ENCODE data around the gene RNF113B. TPM values are rescaled to one million over a fixed set of nuclear protein-coding genes. Genes with fewer than 3 reads are reported as not detected.

Gene RNF113B
- polyA plus RNA-seq, 6 donors from 2014 or later = not detected

- no peak overlapping the region for H3K27ac Mint-ChIP-seq
- ATAC-seq (ENCODE audit: low read depth in 2 of 2) (no peak), DNase-seq (no peak)
- H3K27me3 Mint-ChIP-seq = peaks cover 0 to 17% (median 6%) of the 10 kb centered on the region in 3 donors
- no peak overlapping the region for H3K4me3 Mint-ChIP-seq
- no peaks in the 10 kb centered on the region for H3K4me1 Mint-ChIP-seq
- H3K36me3 Mint-ChIP-seq = no peaks in the 10 kb centered on the region
- H3K9me3 Mint-ChIP-seq = peaks cover 0 to 6% (median 2%) of the 10 kb centered on the region in 7 donors
These were observed 22.4 kb upstream of the RNF113B start for GRCh38 chr13:98199480-98199879.

GRCh38 chr13:98198683-98199082 lies 21.6 kb upstream of the RNF113B start:
- H3K36me3 Mint-ChIP-seq = no peaks in the 10 kb centered on the region
- no peaks in the 10 kb centered on the region for H3K4me1 Mint-ChIP-seq
- peaks cover 0 to 17% (median 6%) of the 10 kb centered on the region in 3 donors for H3K27me3 Mint-ChIP-seq
- DNase-seq (no peak), ATAC-seq (ENCODE audit: low read depth in 2 of 2) (no peak)
- no peak overlapping the region for H3K27ac Mint-ChIP-seq
- H3K4me3 Mint-ChIP-seq = no peak overlapping the region
- peaks cover 0 to 3% (median 0%) of the 10 kb centered on the region in 7 donors for H3K9me3 Mint-ChIP-seq

- H3K9me3 Mint-ChIP-seq = peaks cover 0 to 3% (median 0%) of the 10 kb centered on the region in 7 donors
- ATAC-seq (ENCODE audit: low read depth in 2 of 2) = no peak
These were observed 18.2 kb upstream of the RNF113B start for GRCh38 chr13:98195054-98195791.

GRCh38 chr13:98192008-98192407 lies 14.9 kb upstream of the RNF113B start:
- no peaks in the 10 kb centered on the region for H3K4me1 Mint-ChIP-seq
- DNase-seq = no peak
- H3K4me3 Mint-ChIP-seq = no peak overlapping the region
- H3K36me3 Mint-ChIP-seq = no peaks in the 10 kb centered on the region
- H3K27me3 Mint-ChIP-seq = peaks cover 0 to 6% (median 0%) of the 10 kb centered on the region in 3 donors
- no peak overlapping the region for H3K27ac Mint-ChIP-seq
- no peak for ATAC-seq (ENCODE audit: low read depth in 2 of 2)
- no peaks in the 10 kb centered on the region for H3K9me3 Mint-ChIP-seq

More at GRCh38 chr13:98195054-98195791, 18.2 kb upstream of the RNF113B start:
- Mint-ChIP-seq H3K27ac (no peak overlapping the region), H3K4me3 (no peak overlapping the region), H3K36me3 (no peaks in the 10 kb centered on the region), H3K27me3 (peaks cover 0 to 9% (median 6%) of the 10 kb centered on the region in 3 donors), H3K4me1 (no peaks in the 10 kb centered on the region)
- DNase-seq = no peak

GRCh38 chr13:98190889-98191444 lies 13.9 kb upstream of the RNF113B start:
- Mint-ChIP-seq H3K4me3 (no peak overlapping the region), H3K4me1 (no peaks in the 10 kb centered on the region), H3K27me3 (peaks cover 0 to 7% (median 6%) of the 10 kb centered on the region in 3 donors), H3K9me3 (peaks cover 0 to 4% (median 0%) of the 10 kb centered on the region in 7 donors), H3K36me3 (no peaks in the 10 kb centered on the region), H3K27ac (no peak overlapping the region)
- no peak for ATAC-seq (ENCODE audit: low read depth in 2 of 2)
- DNase-seq = no peak

GRCh38 chr13:98189841-98190505 lies 12.9 kb upstream of the RNF113B start:
- ATAC-seq (ENCODE audit: low read depth in 2 of 2) (no peak), DNase-seq (no peak)
- Mint-ChIP-seq H3K27me3 (peaks cover 0 to 8% (median 6%) of the 10 kb centered on the region in 3 donors), H3K4me1 (no peaks in the 10 kb centered on the region), H3K9me3 (peaks cover 0 to 4% (median 0%) of the 10 kb centered on the region in 7 donors), H3K36me3 (no peaks in the 10 kb centered on the region), H3K4me3 (no peak overlapping the region), H3K27ac (peak overlapping the region in 1 of 6 donors; percentile 70)

GRCh38 chr13:98188544-98189166 lies 11.6 kb upstream of the RNF113B start:
- ATAC-seq (ENCODE audit: low read depth in 2 of 2) = no peak
- no peak for DNase-seq
- H3K9me3 Mint-ChIP-seq = peaks cover 0 to 4% (median 0%) of the 10 kb centered on the region in 7 donors
- no peak overlapping the region for H3K4me3 Mint-ChIP-seq
- peaks cover 0 to 8% (median 6%) of the 10 kb centered on the region in 3 donors for H3K27me3 Mint-ChIP-seq
- no peak overlapping the region for H3K27ac Mint-ChIP-seq
- H3K36me3 Mint-ChIP-seq = no peaks in the 10 kb centered on the region
- no peaks in the 10 kb centered on the region for H3K4me1 Mint-ChIP-seq

- no peak for ATAC-seq (ENCODE audit: low read depth in 2 of 2)
- Mint-ChIP-seq H3K27me3 (peaks cover 0 to 8% (median 6%) of the 10 kb centered on the region in 3 donors), H3K4me1 (no peaks in the 10 kb centered on the region), H3K4me3 (no peak overlapping the region), H3K36me3 (no peaks in the 10 kb centered on the region), H3K27ac (no peak overlapping the region), H3K9me3 (peaks cover 0 to 4% (median 0%) of the 10 kb centered on the region in 7 donors)
- no peak for DNase-seq
These were observed 10.8 kb upstream of the RNF113B start for GRCh38 chr13:98187965-98188261.

- H3K36me3 Mint-ChIP-seq = no peaks in the 10 kb centered on the region
- no peak overlapping the region for H3K4me3 Mint-ChIP-seq
- peak overlapping the region in 1 of 6 donors; percentile 3 for H3K27ac Mint-ChIP-seq
- DNase-seq (no peak), ATAC-seq (ENCODE audit: low read depth in 2 of 2) (no peak)
- H3K4me1 Mint-ChIP-seq = no peaks in the 10 kb centered on the region
- peaks cover 0 to 4% (median 0%) of the 10 kb centered on the region in 7 donors for H3K9me3 Mint-ChIP-seq
- peaks cover 0 to 9% (median 8%) of the 10 kb centered on the region in 3 donors for H3K27me3 Mint-ChIP-seq
These were observed 10.3 kb upstream of the RNF113B start for GRCh38 chr13:98187155-98187964.

GRCh38 chr13:98184792-98185191 lies 7.7 kb upstream of the RNF113B start:
- Mint-ChIP-seq H3K9me3 (peaks cover 0 to 9% (median 1%) of the 10 kb centered on the region in 7 donors), H3K27ac (no peak overlapping the region), H3K36me3 (no peaks in the 10 kb centered on the region), H3K4me1 (no peaks in the 10 kb centered on the region), H3K4me3 (no peak overlapping the region), H3K27me3 (peaks cover 0 to 13% (median 8%) of the 10 kb centered on the region in 3 donors)
- ATAC-seq (ENCODE audit: low read depth in 2 of 2) (no peak), DNase-seq (no peak)

- H3K27me3 Mint-ChIP-seq = peaks cover 0 to 13% (median 8%) of the 10 kb centered on the region in 3 donors
- no peaks in the 10 kb centered on the region for H3K36me3 Mint-ChIP-seq
- no peaks in the 10 kb centered on the region for H3K4me1 Mint-ChIP-seq
- DNase-seq (no peak), ATAC-seq (ENCODE audit: low read depth in 2 of 2) (no peak)
- H3K27ac Mint-ChIP-seq = no peak overlapping the region
- no peak overlapping the region for H3K4me3 Mint-ChIP-seq
- peaks cover 0 to 11% (median 1%) of the 10 kb centered on the region in 7 donors for H3K9me3 Mint-ChIP-seq
These were observed 5.5 kb upstream of the RNF113B start for GRCh38 chr13:98182589-98182988.

GRCh38 chr13:98182153-98182552 lies 5.1 kb upstream of the RNF113B start:
- DNase-seq = no peak

More at GRCh38 chr13:98182153-98182552, 5.1 kb upstream of the RNF113B start:
- Mint-ChIP-seq H3K4me3 (no peak overlapping the region), H3K27me3 (peaks cover 0 to 8% (median 8%) of the 10 kb centered on the region in 3 donors), H3K27ac (no peak overlapping the region), H3K36me3 (no peaks in the 10 kb centered on the region), H3K9me3 (peaks cover 0 to 13% (median 1%) of the 10 kb centered on the region in 7 donors), H3K4me1 (no peaks in the 10 kb centered on the region)
- ATAC-seq (ENCODE audit: low read depth in 2 of 2) = no peak
